ENCODE measurements around the gene PDE6B.
"Not testable (repeated sequence)": the region's sequence is repeated elsewhere in the genome, so short reads cannot be mapped to it uniquely, and the experiment has no call there.

PDE6B gene

DNA sequence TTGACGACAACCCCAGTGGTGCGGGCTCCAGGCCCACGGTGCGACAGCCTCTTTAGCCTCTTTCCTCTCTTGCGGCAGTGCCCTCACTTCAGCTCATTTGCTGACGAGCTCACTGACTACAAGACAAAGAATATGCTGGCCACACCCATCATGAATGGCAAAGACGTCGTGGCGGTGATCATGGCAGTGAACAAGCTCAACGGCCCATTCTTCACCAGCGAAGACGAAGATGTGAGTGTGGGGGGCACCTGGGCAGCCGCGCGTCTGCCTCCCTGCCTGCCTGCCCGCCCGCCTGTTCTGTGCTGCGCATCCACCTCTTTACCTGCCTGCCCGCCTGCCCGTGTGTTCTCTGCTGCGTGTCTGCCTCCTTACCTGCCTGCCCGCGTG, 9.2 kb downstream of the PDE6B start:
- FAIRE-seq = no peak

GRCh38 chr4:635066-635835, 9.9 kb downstream of the PDE6B start:
- FAIRE-seq = peak; percentile 83
- not testable (repeated sequence) for DNase-seq (ENCODE audit: insufficient read length, low spot score)

More for the DNA sequence above, 9.2 kb downstream of the PDE6B start:
- DNase-seq (ENCODE audit: insufficient read length, low spot score) = no peak

GRCh38 chr4:635851-636627, 10.7 kb downstream of the PDE6B start:
- FAIRE-seq = no peak
- DNase-seq (ENCODE audit: insufficient read length, low spot score) = no peak

GRCh38 chr4:636628-637159, 11.3 kb downstream of the PDE6B start:
- FAIRE-seq (no peak), DNase-seq (ENCODE audit: insufficient read length, low spot score) (no peak)

DNA sequence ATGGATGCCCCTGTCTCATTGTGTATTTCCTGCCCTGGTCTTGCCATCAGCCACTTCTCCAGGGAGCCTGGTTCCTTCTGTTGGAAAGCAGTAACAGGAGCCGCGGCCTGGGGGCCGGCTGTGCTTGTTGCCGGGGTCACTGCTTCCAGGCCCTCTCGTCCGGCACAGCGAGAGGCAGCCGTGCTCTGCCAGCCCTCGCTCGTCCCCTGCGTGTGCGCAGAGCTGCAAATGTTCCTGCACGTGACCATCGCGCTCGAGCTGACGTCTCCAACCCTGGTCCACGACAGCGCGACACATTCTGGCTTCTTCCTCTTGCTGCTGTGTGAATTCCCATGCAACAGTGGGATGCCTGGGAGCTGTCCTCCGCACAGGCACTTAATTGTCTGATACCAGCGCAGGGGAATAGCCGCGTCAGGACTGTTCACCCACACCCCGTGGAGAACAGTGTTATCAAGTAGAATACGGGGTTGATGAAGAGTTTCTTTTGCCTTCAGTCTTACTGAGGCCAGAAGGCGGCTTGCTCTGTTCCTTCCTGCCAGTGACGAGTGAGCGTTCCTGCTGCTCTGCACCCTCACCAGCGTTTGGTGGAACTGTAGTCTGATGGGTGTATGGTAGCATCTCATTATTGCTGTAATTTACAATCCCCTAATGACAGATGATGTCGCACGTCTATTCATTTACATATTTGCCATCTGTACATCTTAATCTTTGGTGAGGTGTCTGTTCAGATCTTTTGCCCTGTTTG, 12.3 kb downstream of the PDE6B start:
- FAIRE-seq = no peak
- DNase-seq (ENCODE audit: insufficient read length, low spot score) = no peak

DNA sequence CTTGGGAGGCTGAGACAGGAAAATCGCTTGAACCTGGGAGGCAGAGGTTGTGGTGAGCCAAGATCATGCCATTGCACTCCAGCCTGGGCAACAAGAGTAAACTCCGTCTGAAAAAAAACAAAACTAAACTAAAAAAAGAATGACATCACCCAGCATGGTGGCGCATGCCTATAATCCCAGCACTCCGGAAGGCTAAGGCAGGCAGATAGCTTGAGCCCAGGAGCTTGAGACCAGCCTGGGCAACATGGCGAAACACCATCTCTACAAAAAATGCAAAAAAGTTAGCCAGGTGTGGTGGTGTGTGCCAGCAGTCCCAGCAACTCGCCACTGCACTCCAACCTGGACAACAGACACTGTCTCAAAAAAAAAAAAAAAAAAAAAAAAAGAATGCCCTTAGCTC, 17.0 kb downstream of the PDE6B start:
- not testable (repeated sequence) for FAIRE-seq; DNase-seq (ENCODE audit: insufficient read length, low spot score)

DNA sequence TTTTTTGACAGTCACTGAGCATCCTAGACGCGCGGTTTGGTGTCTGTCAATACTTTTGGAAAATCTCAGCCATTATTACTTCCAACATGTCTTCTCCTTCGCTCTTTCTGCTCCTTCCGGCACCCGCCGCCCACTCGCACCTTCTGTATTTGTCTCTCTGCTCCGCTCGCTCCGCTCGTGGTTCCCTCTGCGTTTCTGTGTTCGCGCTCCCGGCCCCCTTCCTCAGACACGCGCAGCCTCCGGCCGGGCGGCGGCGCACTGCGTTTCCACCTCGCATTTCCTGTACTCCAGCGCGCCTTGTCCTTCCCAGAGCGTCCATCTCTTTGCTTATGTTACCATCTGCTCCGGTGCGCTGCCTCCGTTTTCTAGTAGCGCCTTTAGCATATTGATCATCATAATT, 21.1 kb downstream of the PDE6B start:
- no peak for FAIRE-seq

GRCh38 chr4:647481-647880, 22.1 kb downstream of the PDE6B start:
- DNase-seq (ENCODE audit: insufficient read length, low spot score) (no peak), FAIRE-seq (no peak)

More for the DNA sequence above, 21.1 kb downstream of the PDE6B start:
- DNase-seq (ENCODE audit: insufficient read length, low spot score) = no peak

GRCh38 chr4:648579-649292, 23.4 kb downstream of the PDE6B start:
- DNase-seq (ENCODE audit: insufficient read length, low spot score) (no peak), FAIRE-seq (no peak)

GRCh38 chr4:649293-649625, 23.9 kb downstream of the PDE6B start:
- DNase-seq (ENCODE audit: insufficient read length, low spot score) (no peak), FAIRE-seq (no peak)

GRCh38 chr4:649751-650310, 24.5 kb downstream of the PDE6B start:
- FAIRE-seq (no peak), DNase-seq (ENCODE audit: insufficient read length, low spot score) (no peak)

GRCh38 chr4:650461-650860, 25.1 kb downstream of the PDE6B start:
- FAIRE-seq (no peak), DNase-seq (ENCODE audit: insufficient read length, low spot score) (no peak)

- FAIRE-seq (no peak), DNase-seq (ENCODE audit: insufficient read length, low spot score) (no peak)
Observed at GRCh38 chr4:650951-651883, 25.8 kb downstream of the PDE6B start.

DNA sequence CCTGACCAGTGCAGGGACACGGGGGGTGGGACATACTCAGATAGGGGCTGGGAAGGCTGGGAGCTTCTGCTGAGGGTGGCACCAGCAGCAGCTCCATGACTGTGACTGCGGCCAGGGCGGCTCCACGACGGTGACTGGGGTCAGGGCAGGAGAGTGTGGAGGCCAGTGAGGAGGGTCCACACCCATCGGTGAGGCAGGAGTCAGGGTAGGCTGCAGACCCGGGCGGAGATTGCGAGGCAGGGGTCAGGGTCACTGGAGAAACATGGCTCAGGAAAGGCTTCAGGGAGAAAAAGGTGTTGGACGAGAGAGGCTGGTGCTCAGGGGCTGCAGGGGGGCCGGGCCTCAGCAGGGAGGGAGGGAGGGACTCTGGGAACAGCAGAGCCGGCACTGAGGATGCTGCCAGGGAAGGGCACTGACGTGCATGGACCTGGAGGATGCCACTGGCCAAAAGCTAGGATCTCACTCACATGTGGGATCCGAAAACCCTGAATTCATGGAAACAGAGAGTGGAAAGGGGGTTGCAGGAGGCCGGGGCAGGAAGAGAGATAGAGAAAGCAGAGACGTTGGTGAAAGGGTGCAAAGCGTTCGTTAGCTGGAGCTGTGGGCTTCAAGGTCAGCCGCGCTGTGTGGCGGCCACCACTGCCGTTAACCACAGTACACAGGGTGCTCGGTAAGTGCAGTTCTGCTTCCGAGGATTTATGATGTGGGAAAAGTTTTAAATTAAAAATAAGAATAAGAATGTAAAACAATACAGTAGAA, 26.7 kb downstream of the PDE6B start:
- FAIRE-seq (no peak), DNase-seq (ENCODE audit: insufficient read length, low spot score) (no peak)

GRCh38 chr4:653080-653821, 27.9 kb downstream of the PDE6B start:
- DNase-seq (ENCODE audit: insufficient read length, low spot score) (no peak), FAIRE-seq (no peak)

GRCh38 chr4:653831-654502, 28.6 kb downstream of the PDE6B start:
- no peak for DNase-seq (ENCODE audit: insufficient read length, low spot score)
- no peak for FAIRE-seq

- no peak for DNase-seq (ENCODE audit: insufficient read length, low spot score)
- FAIRE-seq = no peak
Observed at GRCh38 chr4:654503-654845, 29.1 kb downstream of the PDE6B start.
